Left ventricle myocardium superior (tissue), 1 donor: Measurements from ENCODE around the gene C3orf52. TPM values are rescaled to one million over a fixed set of nuclear protein-coding genes. Genes with fewer than 3 reads are reported as not detected.
A peak's percentile ranks its signal among the peaks of the same experiment; 100 is the strongest.

Experiments used
- ATAC-seq: fragments of 200-7000 bp; cut with Tn5 transposase; one replicate; pipeline ENCODE4 v1.9.1; 2020; ENCODE audit warnings: mild to moderate bottlenecking, moderate library complexity
- DNase-seq: peaks from one replicate; pipeline ENCODE4 v3.0.0-alpha.2; 2020
- intact Hi-C: fragments of 100-400 bp; cut with micrococcal nuclease; formaldehyde crosslinking; loops from one replicate; pipeline ENCODE4 v1.11.0; 2022
- total RNA-seq: library from RNA; stranded (reverse); fragmentation: NEBNext Ultra II Directional; extraction: Animal tissue kit (Norgen Biotek cat#: 25700); gene quantifications from one replicate; pipeline ENCODE4 v1.2.1, GENCODE V29; 2021
- donor health status: DM: no; HTN: yes; CAD: no; lungs with severe emphysema.

The C3orf52 gene
- total RNA-seq, 1 donor from 2014 or later, result 1.7 TPM

DNA sequence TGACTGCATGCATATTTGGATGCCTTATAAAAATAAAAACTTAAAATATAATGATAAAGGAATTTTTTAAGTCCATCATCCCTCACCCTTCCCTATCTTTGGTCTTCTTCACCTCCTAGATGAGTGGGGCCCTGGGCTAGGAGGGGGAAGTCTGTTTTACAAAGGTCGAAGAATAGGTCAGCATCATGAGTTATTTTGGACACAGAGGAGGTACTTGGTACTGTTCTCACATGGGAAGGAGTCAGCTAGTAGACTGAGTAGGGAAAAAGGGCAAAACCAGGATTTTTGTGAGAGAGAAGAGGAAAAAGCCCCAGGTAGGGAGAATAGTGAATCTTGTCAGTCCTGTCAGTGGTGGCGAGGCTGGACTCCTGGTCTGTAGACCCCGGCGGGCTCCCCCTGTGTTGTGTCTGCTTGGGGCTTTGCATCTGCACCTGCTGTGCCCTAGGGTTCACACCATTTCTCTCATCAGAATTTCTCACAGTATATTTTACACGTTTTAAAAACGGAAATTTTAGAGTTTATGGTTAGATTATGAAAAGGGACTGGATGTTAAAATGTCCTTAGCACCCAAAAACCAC is 29.7 kb downstream of the C3orf52 start:
- intact Hi-C loops, result no loop called here
- ATAC-seq (no peak), DNase-seq (no peak)

DNA sequence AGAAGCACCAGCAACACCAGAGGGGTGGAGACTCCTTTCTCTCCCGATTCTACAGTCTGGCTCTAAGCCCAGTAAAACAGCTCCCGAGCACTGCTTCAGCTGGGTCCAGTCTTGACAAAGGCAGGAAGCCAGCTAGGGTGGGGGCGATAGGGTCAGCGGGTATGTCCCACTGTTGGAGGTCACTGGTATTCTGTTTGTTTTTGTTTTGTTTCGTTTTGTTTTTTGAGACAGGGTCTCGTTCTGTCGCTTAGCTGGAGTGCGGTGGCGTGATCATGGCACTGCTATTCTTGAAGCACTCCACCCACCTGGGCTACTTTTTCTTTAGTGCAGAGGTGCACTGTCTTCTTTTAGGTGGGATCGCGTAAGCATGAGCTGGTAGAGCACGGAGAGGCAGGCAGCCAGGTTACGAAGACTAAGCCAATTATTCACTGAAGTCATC is 30.6 kb downstream of the C3orf52 start:
- peak; percentile 51 for ATAC-seq
- intact Hi-C loops, result no loop called here
- DNase-seq, result peak; percentile 30

DNA sequence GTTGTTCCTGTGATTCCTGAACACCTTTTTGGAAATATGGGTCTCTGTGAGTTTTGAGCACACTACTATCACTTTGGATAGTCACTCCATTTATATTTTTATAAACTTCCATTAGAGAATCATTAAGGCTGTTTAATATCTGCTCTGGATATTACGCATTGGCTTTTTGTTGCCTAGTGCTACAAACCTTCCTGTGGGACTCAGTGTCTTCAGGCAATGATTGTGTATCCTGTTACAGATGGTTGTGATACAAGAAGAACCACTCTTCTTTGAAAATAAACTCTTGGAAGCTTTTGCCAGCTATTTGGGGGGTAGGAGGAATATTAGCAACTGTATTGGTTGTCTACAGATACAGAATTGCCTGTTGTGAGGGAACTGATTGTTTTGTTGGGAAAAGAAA is 31.2 kb downstream of the C3orf52 start:
- intact Hi-C loops, result no loop called here
- DNase-seq, result no peak
- no peak for ATAC-seq

DNA sequence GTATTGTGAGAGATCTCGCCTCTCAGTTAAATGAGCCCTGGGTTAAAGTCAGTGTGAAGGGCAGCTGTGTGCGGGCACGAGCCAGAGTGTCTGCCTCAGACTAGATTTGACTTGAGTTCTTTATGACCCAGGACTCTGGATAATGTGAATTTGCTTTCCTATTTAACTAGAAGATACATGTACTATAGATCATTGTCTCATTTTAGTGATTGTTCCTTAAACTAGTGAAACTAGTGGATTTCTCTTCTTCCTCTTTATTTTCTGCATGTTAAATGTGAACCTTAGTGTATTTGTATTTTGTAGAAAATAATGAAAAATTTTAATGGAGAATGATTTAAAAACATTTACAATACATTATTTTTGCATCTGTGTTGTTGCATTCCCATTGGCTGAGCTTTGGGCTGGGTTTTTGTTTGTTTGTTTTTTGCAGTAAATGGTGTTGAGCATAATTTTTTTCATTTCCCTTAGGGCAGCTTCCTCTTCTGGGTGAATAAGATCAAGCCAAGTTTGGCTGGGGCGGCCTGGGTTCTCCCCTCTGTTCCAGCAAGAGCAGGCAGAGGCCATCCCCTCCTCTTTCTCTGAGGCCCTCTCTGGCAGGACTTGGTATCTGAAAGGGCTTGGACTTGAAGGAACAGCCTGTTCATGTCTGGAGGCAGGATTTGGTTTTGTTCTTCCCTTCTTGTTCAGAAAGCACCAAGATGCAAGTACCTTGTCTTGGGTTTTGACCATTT is 31.8 kb downstream of the C3orf52 start:
- DNase-seq (peak; percentile 37), ATAC-seq (peak; percentile 43)
- intact Hi-C loops, result no loop called here

DNA sequence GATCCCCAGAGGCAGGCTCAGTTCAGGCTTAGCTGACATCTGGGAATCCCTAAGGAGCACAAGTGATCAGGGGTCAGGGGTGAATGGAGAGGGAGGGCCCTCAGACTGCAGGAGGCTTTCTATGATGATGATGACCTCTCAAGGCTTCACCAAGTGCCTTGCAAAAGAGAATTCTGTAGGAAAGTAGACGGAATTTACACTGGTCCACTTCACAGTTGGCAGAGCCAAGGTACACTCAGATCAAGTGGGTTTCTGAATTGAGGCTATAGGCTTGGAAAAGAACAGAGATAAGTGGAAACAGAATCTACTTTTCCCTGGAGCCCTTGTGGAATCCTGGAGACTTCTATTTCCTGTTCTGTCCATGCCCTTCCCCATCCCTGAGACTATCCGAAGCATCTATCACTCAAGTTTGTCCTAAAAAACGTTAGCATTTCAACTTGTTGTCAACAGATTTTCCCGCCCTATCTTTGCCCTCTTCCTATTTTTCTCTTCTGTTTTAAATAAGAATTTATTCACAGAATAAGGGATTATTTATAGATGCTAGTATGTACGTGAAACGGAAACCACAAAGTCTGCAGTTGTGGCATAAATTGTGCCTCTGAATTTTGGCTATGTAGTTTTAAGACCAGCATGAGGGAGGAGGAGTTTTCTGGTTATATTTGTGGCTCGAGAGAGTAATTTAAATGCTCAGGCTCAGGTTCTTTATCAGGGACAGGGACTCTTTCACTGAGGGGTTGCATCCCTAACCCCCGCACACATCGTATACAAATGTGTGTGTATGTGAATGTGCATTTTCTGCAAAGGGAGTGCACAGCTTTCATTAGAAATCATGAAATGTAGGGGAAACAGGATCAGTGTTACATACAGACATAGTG is 34.0 kb downstream of the C3orf52 start:
- intact Hi-C loops, result no loop called here
- DNase-seq, result no peak
- no peak for ATAC-seq

DNA sequence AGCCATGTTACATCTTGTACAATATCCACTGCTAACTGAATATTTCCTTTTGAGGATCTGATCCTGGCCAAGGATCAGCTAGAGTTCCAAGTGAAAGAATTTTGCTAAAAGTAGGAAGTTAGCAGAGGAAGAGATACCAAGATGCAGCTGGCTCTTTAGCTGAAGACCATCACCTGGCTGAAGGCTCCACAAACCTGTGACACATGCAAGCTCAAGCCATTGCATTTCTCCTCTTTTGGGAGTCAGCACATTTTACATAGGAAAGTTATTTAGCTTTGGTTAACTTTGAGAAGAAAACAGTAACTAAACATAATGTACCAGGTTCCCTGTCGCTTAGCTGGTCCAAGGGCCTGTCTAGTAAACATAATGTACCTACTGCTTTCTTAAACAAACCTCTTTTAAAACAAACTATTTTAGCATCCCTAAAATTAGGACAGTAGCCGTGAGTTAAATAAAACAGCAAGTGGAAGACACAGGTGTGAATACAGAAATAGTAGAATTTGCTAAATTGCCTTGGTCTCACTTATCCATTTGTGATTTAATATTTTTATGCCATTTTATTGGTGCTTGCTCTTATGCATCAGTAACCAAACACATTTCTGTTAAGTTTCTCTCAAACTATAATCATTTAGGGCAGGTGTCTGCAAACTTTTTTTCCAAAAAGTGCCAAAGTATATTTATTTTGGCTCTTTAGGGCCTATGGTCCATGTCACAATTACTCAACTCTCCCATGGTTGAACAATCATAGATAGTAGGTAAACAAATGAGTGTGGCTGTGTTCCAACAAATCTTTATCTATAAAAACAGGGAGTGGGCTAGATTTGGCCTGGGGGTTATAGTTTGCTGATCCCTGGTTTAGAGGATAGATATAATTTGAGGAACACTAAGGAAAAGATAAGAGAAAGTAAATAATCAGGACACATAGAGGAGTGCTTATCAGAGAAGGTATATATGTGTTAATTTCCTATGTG is 35.7 kb downstream of the C3orf52 start:
- DNase-seq, result no peak
- ATAC-seq, result no peak
- intact Hi-C loops, result no loop called here

DNA sequence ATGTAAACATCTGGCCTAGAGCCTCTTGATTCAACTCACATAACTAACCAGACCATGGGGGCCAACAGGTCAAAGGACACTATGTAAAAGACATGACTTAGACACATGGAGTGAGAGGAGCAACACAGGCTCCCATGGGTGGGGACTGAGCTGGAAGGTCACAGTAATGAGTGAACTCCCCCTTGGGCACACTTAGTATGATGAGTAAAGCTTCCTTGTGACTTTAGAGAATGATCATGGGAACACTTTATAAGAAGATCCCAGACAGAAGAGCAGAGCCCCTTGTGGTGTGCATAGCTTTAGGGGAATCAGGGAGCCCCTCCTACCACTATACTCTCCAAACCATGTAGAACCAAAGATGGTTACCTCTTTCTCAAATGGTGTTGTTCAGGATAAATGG is 36.7 kb downstream of the C3orf52 start:
- DNase-seq, result no peak
- ATAC-seq, result no peak
- intact Hi-C loops, result no loop called here

DNA sequence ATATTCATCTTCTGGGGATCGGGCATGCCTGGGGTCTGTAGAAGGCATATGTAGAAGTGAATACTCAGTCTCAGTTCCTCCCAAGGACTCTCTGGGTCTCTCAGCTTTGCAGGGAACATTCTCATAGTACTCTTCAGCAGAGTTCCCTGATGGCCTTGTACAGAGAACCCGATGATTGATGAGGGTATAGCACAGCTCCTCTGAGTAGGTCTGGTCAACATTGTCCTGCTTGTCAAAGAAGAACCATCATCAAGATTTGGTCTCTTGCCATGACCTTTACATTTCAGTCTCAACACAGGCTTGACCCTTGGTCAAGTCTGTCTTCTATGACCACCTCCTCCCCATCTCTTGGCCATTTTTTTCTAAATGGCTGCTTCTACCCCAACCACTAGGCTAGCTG is 37.4 kb downstream of the C3orf52 start:
- DNase-seq (no peak), ATAC-seq (no peak)
- intact Hi-C loops, result no loop called here

DNA sequence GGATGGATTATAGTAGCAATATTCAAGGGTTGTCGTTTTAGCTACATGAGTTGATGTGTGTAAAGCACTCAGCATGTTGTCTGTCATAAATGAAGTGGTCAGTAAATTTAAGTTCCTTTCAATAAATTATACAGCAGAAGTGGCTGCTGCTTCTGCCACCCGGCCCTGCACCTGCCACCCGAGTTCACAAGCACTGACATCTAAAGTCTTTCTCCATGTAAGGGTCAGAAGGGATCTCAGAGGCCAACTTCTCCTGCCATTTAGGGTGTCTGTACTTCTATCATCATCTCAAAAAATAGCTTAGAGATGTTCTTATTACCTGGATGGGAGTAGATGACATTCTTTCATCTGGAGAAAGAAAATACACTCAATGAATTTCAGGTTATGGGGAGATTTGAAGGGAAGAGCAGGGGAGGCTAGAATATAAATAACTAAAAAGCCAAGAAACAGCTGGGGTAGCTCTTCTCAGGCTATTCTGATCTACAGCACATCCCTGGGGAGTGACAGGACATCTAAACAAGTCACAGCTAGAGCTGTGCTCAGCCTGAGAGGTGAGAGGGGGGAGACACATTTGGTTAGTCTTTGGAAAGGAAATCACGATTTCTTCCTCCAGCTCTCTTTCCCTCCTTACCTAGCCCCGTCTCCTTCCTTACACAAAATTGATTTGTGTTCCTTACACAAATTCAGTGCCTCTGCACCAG is 38.9 kb downstream of the C3orf52 start:
- no peak for ATAC-seq
- intact Hi-C loops, result no loop called here
- no peak for DNase-seq

DNA sequence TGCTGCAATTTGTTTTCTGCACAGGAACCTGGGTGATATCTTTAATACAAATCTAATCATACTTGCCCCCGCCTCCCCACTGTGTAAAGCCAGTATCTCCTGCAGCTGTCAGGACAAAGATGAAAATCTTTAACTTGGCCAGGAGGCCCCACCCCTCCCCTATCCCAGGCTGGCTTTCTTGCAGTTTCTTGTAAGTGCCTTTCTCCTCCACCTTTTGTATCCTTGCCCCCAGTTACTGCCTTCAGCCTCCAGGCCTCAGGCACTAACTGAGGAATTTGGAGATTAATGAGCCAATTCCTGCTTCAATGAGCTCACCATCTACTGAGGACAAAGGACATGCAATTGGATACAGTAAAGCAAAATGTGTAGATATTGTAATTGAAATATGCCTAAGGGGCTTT is 40.3 kb downstream of the C3orf52 start:
- ATAC-seq, result no peak
- intact Hi-C loops, result no loop called here

DNA sequence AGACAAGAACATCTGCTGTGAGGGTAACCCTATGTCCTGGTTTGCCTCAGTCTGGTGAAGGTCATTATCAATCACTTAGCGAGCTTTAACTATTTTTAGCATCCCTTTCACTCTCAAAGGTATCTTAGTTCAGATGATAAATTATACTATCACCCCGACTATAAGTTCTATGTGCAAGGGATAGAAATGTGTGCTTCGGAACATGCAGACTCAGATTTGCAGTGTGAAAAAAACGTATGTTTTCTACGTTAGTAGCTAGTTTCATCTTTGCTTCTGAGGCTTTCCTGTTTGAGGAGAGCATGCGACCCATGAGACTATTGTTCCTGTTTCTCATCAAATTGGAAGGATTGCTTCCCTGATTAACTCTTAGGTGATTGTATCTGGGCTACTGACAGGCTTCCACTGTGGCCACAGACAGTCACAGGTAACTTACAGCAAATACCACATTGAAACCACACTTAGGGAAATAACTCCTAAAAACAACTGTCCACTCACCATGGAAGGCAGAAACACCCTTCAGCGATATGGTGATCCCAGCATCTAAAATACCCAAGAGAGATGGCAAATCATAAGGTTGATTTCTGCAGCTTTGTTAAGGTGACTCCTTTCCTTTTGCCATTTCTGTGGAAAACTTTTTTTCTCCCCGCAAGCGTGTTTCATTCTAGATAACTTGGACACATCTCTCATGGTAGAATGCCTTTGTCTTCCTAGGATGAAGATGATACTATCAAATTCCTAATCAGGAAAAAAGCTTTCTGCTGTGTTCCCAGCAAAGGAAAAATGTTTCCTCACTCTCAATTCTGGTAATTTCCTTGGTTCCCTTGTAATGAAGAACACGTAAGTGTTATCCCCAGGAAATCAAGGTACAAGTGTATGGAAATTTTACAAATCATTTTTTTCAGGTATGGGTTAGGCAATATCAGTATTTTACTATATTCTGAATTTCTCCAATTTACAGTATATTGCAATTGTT is 41.6 kb downstream of the C3orf52 start:
- intact Hi-C loops, result no loop called here
- ATAC-seq (peak; percentile 50), DNase-seq (no peak)

More for the DNA sequence above, 40.3 kb downstream of the C3orf52 start:
- DNase-seq, result no peak

DNA sequence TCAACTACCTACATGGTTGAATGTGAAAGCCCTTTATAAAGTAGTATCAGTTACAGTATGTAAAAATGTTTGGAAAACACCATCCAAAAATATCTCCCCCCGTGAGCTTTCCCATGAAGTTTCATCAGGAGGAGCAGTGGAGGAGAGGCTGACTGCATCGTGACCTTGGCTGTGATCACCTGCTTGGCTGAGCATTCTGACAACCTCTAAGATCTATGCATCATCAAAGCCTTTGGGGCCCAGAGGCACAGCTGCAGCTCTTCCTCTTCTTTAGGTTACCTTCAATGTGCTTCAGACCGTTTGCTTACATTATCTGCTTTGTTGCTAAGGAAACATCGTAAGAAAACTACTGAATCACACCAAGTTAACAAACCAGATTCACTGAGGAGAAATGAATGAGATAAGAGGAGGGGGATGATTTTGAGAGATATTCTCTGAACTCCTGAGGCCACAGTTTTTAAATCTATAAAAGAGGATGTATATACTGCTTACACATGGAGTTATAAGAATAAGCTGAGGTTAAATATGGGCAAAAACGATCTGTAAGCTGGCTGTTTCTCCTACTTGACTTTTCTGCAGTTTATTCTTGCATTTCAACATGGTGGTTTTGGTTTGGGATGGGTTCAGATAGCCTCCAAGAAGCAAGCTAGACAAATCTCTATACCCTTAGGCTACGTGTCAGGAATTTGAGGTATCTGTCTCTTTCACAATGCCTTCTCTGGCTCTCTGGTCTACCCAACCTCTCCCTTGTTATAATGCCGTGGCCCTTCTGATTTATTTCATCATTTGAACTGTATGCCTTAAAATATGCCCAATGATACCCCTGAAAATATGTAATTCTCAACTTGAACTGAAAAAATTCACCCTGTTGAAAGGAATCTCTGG is 42.9 kb downstream of the C3orf52 start:
- DNase-seq, result no peak
- intact Hi-C loops, result no loop called here

DNA sequence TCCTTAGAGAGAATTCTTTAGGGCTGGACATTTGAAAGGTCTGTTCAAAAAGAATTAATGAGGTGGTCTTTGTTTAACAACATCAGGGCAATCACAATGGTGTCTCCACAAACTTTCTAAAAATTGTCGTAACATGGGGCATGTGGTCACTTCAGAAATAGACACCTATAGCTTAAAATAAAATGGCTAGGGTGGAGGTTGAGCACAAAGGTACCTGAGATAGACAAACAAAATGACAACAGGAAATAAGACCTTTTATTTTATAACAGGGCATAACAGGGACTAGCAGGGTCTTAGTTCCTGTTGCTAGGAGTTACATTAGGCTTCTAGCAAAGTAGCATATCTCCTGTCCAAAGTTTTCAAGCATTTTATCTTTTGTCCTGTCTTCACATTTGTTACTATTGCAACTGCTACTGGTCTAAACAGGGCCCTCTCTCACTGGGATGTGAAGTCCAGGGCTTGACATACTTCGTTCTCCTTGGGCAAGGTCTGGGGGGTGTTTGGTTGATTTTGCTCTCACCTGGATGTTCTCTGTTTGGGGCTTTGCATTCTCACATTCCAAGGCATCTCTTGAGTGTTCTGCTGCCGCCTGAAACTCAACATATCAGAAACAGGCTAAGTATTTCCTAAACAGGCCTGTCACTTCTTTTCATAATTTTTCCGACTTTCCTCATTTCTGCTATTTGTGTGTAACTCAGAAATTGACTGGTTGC is 43.9 kb downstream of the C3orf52 start:
- ATAC-seq (no peak), DNase-seq (no peak)
- intact Hi-C loops, result no loop called here

More for the DNA sequence above, 42.9 kb downstream of the C3orf52 start:
- no peak for ATAC-seq

DNA sequence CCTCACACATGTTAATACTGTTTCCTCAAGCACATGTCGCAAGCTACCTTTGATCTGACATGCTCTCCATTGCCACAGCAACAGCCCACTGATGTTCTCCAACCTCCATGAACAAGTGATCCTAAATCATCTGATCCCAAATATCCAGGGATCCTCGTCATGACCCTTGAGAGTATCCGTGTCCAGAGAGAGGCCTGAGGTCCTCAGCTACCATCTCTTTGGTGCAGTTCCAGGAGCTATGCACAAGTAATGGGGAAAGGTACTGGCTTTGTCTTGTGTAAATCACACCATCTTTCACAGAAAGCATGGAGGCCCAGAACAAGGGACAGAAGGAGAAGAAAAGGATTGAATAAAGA is 44.4 kb downstream of the C3orf52 start:
- intact Hi-C loops, result no loop called here
- ATAC-seq (no peak), DNase-seq (no peak)

DNA sequence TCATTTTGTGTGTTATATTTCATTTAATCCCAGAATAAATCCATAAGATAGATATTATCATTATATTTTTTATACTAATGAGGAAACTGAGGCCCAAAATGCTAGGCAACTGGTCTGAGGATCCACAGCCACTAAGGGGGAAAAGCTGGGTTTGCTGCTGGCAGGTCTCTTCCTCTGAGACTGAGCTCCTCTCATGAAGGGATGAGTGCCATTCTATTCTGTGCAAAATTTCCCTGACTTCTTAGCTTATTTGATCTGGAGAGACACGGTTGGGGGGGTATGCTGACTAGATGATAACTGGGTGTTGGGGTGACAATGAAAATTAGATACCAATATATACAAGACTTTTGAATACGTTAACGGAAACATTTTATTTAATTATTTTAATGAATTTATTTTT is 44.9 kb downstream of the C3orf52 start:
- ATAC-seq (no peak), DNase-seq (no peak)
- intact Hi-C loops, result no loop called here

DNA sequence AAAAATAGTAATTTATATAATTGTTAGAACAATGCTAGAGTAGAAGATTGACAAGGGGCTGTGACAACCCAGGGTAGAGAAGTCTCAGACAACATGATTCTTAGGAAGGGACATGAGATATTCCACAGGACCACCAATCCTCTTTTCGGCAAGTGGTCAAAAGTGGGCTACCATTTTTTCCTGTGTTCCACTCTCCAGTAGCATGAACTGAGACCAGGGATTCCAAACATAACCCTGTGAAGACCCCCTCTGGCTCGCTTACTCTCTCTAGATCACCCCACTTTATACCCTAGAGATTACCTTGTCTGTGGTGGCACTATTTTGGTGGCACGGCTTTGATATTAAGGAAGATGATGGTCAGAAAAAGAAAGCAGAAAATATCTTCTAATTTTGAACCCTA is 45.9 kb downstream of the C3orf52 start:
- intact Hi-C loops, result no loop called here
- DNase-seq (no peak), ATAC-seq (no peak)
